Right forelimb (tissue), 1 donor: ENCODE results near the gene SLC15A3.
"Not testable (repeated sequence)": the region's sequence is repeated elsewhere in the genome, so short reads cannot be mapped to it uniquely, and the experiment has no call there.

ENCODE experiments used
- DNase-seq: peaks from one replicate; pipeline ENCODE4 v3.0.0-alpha.2; 2018

SLC15A3 gene

DNA sequence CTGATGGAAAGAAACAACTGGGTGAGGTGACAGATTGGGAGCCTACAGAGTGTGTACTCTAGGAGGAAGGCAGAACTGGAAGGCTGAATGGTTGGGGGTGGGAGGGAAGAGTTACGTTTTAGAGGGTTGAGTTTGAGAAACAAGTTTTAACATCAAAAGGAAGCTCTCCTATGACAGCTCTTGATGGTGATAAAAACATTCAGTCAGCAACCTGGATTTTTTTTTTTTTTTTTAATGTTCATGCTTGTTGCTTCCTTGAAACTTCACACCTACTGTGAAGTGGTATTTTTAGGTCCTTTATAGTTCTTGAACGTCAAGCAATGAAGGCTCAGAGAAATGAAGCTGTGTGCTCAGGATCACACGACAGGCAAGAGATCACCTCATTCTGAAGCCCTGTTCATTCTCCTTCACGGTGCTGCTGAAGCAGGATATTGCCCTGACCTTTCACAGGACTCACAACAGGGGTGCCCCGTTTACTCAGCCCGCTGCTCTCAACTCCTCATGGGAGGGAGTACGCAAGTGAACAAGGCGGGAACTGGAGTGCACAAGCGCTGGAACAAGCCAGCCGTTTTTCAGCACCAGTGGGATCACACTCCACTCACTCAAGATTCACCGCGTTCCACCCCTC lies 39.6 kb downstream of the SLC15A3 start:
- no peak for DNase-seq

DNA sequence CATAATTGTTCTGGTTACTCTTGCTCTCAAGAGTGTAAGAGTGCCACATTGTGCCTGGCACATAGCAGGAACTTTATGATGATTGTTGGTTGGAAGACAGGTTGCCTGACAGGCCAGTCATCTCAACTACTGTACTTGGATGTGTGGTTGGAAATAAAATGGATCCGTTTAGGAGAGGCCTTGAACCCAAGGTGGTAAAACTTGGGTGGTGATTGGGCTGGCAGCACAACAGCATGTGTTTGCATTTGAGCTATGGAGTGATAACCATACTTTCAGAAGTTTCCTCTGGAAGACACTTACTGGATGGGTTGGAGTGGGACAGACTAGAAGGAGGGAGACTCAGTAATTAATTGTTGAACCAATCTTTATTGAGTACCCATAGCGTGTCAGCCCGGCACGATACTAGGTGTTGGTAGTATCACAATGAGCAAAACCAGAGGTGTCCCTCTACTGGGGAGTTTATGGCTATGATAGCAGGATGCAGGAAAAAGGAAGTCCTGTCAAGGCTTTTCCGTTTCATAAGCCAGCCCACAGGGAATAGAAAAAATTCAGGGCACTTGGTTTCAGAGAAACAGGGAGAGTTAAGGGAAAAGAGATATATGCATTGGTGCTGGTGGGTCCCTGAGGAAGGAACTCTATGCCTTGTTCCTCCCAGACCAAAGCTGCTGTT lies 41.1 kb downstream of the SLC15A3 start:
- DNase-seq, result no peak

GRCh38 chr11:60910281-60910687 lies 41.7 kb downstream of the SLC15A3 start:
- DNase-seq, result no peak

GRCh38 chr11:60909680-60910280 lies 42.2 kb downstream of the SLC15A3 start:
- not testable (repeated sequence) for DNase-seq

DNA sequence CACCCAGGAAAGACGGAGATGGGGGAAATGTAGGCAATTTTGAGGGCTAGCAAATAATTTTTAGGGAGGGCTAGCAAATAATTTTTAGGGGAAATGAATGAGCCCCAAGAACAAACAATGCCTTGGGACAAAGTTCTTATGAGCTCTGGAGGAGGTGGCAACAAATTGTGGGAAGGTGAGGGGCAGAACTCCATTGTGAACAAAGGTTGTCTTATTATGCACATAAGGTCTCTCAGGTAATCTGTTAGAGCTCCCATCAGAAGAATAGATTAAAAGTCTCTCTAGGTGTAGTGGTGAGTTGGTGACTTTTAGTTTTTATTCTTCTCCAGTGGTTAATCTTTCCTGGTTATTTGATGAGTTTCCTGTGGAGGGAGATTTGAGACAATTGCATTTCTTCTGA lies 43.2 kb downstream of the SLC15A3 start:
- DNase-seq, result no peak

GRCh38 chr11:60906132-60906972 lies 45.6 kb downstream of the SLC15A3 start, which contains the start of gene PRPF19:
Gene PRPF19 (minus strand): TSS chr11:60906585. CDS start chr11:60906382, 203 bp downstream.
- peak; percentile 98 for DNase-seq

DNA sequence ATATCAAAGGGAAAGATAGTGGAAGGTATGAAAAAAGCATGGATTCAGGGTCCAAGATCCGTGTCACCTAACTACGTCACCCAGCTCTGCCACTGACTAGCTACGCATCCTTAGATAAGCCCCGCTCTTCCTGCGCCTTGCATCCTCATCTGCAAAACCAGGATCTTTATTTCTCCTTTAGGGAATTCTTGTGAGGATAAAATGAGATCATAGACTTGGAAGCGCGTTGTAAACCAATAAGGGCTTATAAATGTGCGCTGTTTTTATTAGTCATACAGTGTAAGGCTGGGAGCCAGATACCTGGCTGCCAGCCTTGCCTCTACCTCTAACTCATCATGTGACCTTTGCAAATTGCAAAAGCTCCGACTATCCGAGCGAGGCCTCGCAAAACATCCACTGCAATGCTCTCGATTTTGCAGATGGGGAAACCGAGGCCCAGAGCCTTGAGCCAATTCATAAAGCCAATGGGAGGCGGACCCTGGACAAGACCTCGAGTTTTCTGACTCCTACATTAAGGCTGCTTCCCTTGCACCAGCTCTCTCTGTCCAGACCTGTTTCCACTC lies 46.3 kb downstream of the SLC15A3 start:
- peak; percentile 47 for DNase-seq

- no peak for DNase-seq
Measured at GRCh38 chr11:60905047-60905446, 46.9 kb downstream of the SLC15A3 start.

DNA sequence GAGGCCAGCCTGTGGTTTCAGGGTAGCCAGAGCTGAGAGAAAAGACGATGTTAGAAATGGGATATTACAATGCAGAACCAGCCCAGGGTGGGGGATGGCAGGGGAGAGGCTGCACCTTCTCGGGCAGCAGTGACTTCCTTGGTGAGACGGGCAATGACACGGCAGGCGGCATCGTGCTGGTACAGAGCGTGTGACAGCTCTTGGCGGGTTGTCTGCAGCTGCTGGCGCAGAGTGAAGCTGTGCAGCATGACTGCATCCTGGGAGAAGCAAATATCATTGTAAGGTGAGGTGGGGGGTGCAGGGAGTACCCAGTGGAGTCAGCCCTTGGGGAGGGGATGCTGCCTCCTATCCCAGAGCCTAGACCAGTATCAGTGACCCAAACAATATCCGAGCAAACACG lies 49.4 kb downstream of the SLC15A3 start:
- no peak for DNase-seq

DNA sequence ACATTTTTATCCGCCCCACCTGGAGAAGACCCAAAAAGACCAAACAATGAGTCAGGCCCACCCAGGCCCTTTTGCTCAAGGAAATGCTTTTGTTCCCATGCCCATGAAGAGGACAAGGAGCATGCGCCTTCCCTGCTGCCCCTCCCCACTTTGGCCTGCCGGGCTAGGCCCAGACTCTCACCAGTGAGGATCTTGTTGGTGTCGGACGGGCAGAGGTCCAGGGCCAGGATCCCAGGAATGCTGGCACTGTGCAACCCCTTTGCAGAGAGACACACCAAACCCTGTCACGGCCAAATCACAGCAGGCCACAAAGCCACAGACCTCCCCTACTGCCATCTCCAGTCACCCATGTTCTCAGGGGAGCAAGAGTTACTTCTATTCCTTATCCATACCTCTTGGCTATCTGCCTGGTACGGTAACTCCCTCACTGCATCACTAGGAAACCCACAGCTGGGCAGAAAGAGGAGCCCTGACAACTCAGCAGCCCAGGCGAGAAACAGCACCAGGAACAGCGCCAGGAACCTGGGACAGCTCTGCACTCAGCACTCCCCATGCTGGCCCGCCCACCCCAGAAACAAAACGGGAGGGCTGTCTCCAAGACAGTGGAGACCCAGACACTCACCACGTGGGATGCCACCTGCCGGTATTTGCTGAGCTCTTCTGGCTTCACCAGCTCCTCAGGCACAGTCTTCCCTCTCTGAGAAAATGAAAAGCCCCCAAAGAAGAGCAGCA lies 51.1 kb downstream of the SLC15A3 start:
- no peak for DNase-seq

DNA sequence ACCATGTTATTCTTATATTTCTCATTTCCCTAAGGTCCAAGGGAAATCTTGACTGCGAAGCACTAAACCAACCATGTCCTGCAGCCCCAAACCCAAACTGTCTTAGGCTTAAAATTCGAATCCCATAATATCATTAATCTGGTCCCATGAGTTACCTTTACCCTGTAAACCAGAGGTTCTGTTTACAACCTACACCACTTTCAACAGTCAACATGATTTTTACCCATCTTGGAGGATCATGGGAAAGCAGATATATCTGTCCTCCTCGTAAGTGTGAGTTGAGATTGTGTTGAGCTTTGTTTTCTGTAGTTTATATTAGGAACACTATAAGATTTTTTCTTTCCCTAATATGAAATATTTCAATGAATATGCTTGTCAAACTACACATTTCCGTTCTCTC lies 52.0 kb downstream of the SLC15A3 start:
- no peak for DNase-seq

GRCh38 chr11:60899046-60899936 lies 52.7 kb downstream of the SLC15A3 start:
- peak; percentile 62 for DNase-seq

DNA sequence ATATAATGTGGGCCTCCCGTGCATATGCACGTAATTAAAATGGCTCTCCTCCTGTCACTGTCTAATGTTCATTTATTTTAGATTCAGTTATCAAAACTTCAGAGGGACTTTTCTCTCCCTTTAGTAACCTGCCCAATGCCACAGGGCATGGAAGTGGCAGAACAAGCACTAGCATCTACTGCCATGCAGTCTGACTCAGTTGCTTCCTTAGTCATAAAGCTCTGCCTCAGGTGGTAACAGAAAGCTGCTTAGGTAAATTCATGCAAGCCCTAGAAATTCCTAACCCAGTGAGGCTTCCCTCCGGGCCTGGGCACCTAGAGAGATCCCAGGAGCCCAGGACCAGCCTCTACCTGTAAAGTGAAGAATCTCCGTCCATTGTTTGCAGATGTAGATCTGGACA lies 54.5 kb downstream of the SLC15A3 start:
- DNase-seq, result no peak

- no peak for DNase-seq
Measured at GRCh38 chr11:60895687-60896086, 56.3 kb downstream of the SLC15A3 start.

GRCh38 chr11:60891103-60891741 lies 60.8 kb downstream of the SLC15A3 start:
- no peak for DNase-seq

GRCh38 chr11:60890696-60891095 lies 61.3 kb downstream of the SLC15A3 start:
- DNase-seq, result no peak

- no peak for DNase-seq
Measured at GRCh38 chr11:60889869-60890311, 62.1 kb downstream of the SLC15A3 start.

DNA sequence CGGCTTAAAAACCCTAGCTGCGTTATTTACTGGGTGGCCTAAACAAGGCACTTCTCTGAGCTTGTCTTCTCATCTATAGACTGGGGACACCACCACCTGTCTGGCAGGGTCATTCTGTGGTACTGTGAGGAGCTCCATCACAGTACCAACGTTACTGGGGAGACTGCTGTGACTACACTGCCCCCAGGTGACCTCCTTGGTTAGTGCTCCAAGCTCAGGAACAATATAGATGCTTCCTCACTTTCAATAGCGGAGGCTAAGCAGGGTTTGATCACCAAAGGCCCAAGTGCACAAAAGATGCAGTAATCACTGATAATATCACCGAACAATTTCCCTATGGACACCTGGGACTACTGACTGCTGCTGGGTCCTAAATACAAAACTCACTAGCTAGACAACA lies 64.4 kb downstream of the SLC15A3 start:
- DNase-seq, result no peak
